HG03060 (cell line): Measurements from ENCODE around the gene ARHGAP32.

Experiments used
- ATAC-seq: cut with Tn5 transposase; IDR thresholded peaks from one replicate; pipeline ENCODE4 v1.9.1; 2021; ENCODE audit warnings: low read depth, moderate number of reproducible peaks; ENCODE audit not compliant: unreplicated experiment

Gene ARHGAP32

DNA sequence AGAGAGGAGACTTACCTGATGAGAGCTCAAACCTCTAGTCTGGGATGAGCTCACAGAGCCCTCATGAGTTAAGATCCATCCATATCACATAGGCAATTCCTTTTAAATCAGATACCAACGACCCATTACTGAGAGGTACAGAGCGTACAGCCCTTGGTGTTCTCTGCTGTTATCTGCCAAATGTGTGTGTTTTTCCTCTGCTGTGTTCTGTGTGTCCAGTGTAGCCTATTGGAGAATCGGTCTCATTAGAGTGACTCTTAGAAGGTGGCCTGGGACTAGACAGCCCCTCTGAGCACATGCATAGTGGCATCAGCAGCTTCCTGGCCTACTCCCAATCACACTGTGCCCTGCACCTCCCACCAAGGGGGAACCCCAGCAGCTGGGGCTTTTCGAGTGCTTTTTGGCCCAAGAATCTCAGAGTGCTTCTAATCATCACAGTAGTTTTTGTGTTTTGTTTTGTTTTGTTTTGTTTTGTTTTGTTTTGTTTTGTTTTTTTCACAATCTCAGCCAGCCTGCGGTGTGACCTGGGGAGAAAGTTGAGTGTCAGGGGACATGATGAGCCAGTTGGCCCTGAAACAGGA, 274.9 kb downstream of the ARHGAP32 start:
- no peak for ATAC-seq

DNA sequence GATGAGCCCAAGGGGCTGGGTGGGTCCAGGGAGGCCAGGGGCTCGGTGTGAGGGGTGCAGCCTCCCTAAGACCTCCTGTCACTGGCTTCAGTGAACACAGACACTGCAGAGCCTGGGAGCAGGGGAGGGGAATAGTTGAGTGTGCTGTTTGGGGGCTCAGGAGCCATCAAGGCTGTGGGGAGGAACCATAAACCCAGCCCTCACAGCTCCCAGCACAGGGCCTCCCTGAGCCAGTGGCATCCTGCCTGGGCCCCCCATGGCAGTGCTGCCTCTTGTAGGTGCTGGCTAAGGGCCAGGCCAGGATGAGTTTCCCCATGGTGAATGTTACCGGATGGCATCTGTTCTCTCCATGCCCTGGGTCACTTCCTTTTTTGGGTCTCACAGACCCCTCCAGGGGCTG, 275.4 kb downstream of the ARHGAP32 start:
- ATAC-seq, result no peak

DNA sequence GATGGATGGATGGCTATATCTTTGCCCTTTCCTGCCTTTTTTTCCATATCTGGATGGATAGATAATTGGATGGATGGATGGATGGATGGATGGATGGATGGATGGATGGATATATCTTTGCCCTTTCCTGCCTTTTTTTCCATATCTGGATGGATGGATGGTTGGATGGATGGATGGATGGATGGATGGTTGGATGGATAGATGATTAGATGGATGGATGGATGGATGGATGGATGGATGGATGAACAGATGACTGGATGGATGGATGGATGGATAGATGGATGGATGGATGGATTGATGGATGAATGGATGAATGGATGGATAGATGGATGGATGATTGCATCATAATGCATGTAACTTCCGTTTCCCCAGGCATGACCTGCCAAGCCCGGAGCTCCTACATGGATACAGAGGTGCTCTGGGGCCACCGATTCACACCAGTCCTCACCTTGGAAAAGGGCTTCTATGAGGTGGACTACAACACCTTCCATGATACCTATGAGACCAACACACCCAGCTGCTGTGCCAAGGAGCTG, 276.0 kb downstream of the ARHGAP32 start:
- no peak for ATAC-seq

DNA sequence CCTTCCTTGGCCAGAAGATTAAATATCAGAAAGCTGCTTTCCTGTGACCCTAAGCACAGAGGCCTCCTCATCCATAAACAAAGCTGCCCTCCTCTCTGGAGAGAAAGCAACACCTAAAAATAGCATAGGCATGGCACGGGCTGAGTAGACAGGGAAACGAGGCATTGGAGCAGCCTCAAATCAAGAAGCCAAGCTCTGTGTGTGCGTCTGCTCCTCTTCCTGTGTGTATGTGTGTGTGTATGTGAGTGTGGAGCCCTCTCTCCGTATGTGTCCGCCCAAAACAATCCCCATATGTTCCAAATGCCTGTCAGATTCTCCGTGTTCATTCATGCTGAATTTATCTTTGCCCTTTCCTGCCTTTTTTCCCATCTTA, 277.0 kb downstream of the ARHGAP32 start:
- no peak for ATAC-seq
